GM12892 (cell line): ENCODE measurements around the gene AFF3.

Experiments used
- DNase-seq: peaks from one replicate; pipeline ENCODE4 v3.0.0; 2011; ENCODE audit not compliant: insufficient read length
- FAIRE-seq: peaks from 2 replicates; lab custom pipeline; 2011; peaks lifted over from hg19 to GRCh38; lab: Jason Lieb, UNC
- POLR2A ChIP-seq: IDR thresholded peaks from 2 replicates; pipeline ENCODE4 v1.6.1; 2011; ENCODE audit warnings: low read depth, low read length, control low read depth
- POLR2AphosphoS5 ChIP-seq: IDR thresholded peaks from 2 replicates; pipeline ENCODE4 v1.6.1; 2011; ENCODE audit warnings: low read depth, low read length, control low read depth
- TAF1 ChIP-seq: IDR thresholded peaks from 2 replicates; pipeline ENCODE4 v1.6.1; 2011; ENCODE audit warnings: low read depth, mild to moderate bottlenecking, control low read depth, low read length, borderline replicate concordance

The AFF3 gene

GRCh38 chr2:100067784-100068183 is 74.6 kb downstream of the AFF3 start:
- DNase-seq = no peak
- TF ChIP-seq POLR2AphosphoS5 (no peak), POLR2A (no peak), TAF1 (no peak)
- FAIRE-seq = no peak

- FAIRE-seq (no peak), DNase-seq (no peak)
- no peak for TF ChIP-seq POLR2A
- TF ChIP-seq TAF1 = no peak
- no peak for TF ChIP-seq POLR2AphosphoS5
Observed at GRCh38 chr2:100066856-100067255, 75.5 kb downstream of the AFF3 start.

- DNase-seq (no peak), FAIRE-seq (no peak)
- TF ChIP-seq POLR2AphosphoS5 (no peak), POLR2A (no peak), TAF1 (no peak)
Observed at GRCh38 chr2:100066246-100066645, 76.1 kb downstream of the AFF3 start.

GRCh38 chr2:100064592-100065428 is 77.6 kb downstream of the AFF3 start:
- no peak for DNase-seq
- no peak for FAIRE-seq
- no peak for TF ChIP-seq POLR2AphosphoS5
- no peak for TF ChIP-seq TAF1
- TF ChIP-seq POLR2A = no peak

- FAIRE-seq (no peak), DNase-seq (no peak)
- TF ChIP-seq POLR2A (no peak), TAF1 (no peak)
Observed at GRCh38 chr2:100064165-100064564, 78.2 kb downstream of the AFF3 start.

GRCh38 chr2:100063459-100063953 is 78.9 kb downstream of the AFF3 start:
- FAIRE-seq = no peak

GRCh38 chr2:100062336-100062735 is 80.1 kb downstream of the AFF3 start:
- TF ChIP-seq POLR2A (no peak), TAF1 (no peak), POLR2AphosphoS5 (no peak)

More at GRCh38 chr2:100063459-100063953, 78.9 kb downstream of the AFF3 start:
- no peak for DNase-seq
- no peak for TF ChIP-seq POLR2A
- no peak for TF ChIP-seq TAF1
- no peak for TF ChIP-seq POLR2AphosphoS5

GRCh38 chr2:100060875-100061274 is 81.5 kb downstream of the AFF3 start:
- no peak for FAIRE-seq
- TF ChIP-seq TAF1 = no peak
- no peak for TF ChIP-seq POLR2AphosphoS5
- TF ChIP-seq POLR2A = no peak
- no peak for DNase-seq

More at GRCh38 chr2:100062336-100062735, 80.1 kb downstream of the AFF3 start:
- FAIRE-seq (no peak), DNase-seq (no peak)

GRCh38 chr2:100059638-100060037 is 82.8 kb downstream of the AFF3 start:
- FAIRE-seq = no peak

GRCh38 chr2:100057901-100058261 is 84.5 kb downstream of the AFF3 start:
- no peak for DNase-seq
- no peak for FAIRE-seq
- no peak for TF ChIP-seq POLR2AphosphoS5

More at GRCh38 chr2:100059638-100060037, 82.8 kb downstream of the AFF3 start:
- DNase-seq = no peak
- TF ChIP-seq TAF1 (no peak), POLR2AphosphoS5 (no peak), POLR2A (no peak)

- no peak for FAIRE-seq
- no peak for TF ChIP-seq POLR2AphosphoS5
- DNase-seq = no peak
Observed at GRCh38 chr2:100054426-100054825, 88.0 kb downstream of the AFF3 start.

GRCh38 chr2:100053087-100053885 is 89.1 kb downstream of the AFF3 start:
- no peak for FAIRE-seq
- DNase-seq = no peak
- no peak for TF ChIP-seq POLR2A
- TF ChIP-seq TAF1 = no peak
- TF ChIP-seq POLR2AphosphoS5 = no peak
